IMR-90 (cell line): ENCODE data around the gene MYPN. TPM values are rescaled to one million over a fixed set of nuclear protein-coding genes. Genes with fewer than 3 reads are reported as not detected.
A peak's percentile ranks its signal among the peaks of the same experiment; 100 is the strongest.

Experiments
- ATAC-seq: fragments of 200-7000 bp; cut with Tn5 transposase; 2 replicates; pipeline ENCODE4 v1.9.1; 2020; ENCODE audit warnings: low read depth, mild to moderate bottlenecking, moderate library complexity
- BruUV-seq: library from RNA; stranded (reverse); fragments of 400-500 nt; replicated peaks from 2 replicates; lab custom pipeline; 2021; lab: Mats Ljungman, UMichigan
- CTCF ChIA-PET: fragments of 300-600 bp; formaldehyde crosslinking; extraction: SDS; loops from one replicate; lab custom pipeline; 2021; ENCODE audit warnings: antibody characterized with exemption; lab: Yijun Ruan, JAX
- POLR2A ChIA-PET: fragments of 300-600 bp; sonication (Branson Sonifier 250); formaldehyde crosslinking; loops from one replicate; lab custom pipeline; 2022; ENCODE audit warnings: antibody characterized with exemption; ENCODE audit not compliant: unreplicated experiment; lab: Charles Lee
- DNase-seq: peaks from one replicate; pipeline ENCODE4 v3.0.0; 2013
- H2AFZ ChIP-seq: replicated peaks from 2 replicates; pipeline ENCODE3; 2013; ENCODE audit warnings: low read length, mild to moderate bottlenecking; ENCODE audit not compliant: poor library complexity
- H2AK5ac ChIP-seq: 2 replicates; pipeline ENCODE4 v1.6.1; 2013; ENCODE audit warnings: low read depth, low read length, inconsistent platforms
- H2AK9ac ChIP-seq: replicated peaks from 2 replicates; pipeline ENCODE3; 2013; ENCODE audit warnings: mild to moderate bottlenecking, low read depth, low read length, moderate library complexity; ENCODE audit not compliant: poor library complexity
- H2BK120ac ChIP-seq: 2 replicates; pipeline ENCODE4 v1.6.1; 2013; ENCODE audit warnings: low read depth, low read length, inconsistent platforms
- H2BK15ac ChIP-seq: 3 replicates; pipeline ENCODE4 v1.6.1; 2013; ENCODE audit warnings: low read depth, low read length, inconsistent platforms
- H2BK20ac ChIP-seq: 2 replicates; pipeline ENCODE4 v1.6.1; 2013; ENCODE audit warnings: low read depth, mild to moderate bottlenecking, inconsistent platforms, low read length, moderate library complexity
- H2BK5ac ChIP-seq: 2 replicates; pipeline ENCODE4 v1.6.1; 2013; ENCODE audit warnings: mild to moderate bottlenecking, low read depth, low read length, inconsistent platforms; ENCODE audit not compliant: poor library complexity, severe bottlenecking
- H3K14ac ChIP-seq: replicated peaks from 2 replicates; pipeline ENCODE4 v1.6.1; 2013; ENCODE audit warnings: low read depth, low read length, inconsistent platforms
- H3K18ac ChIP-seq: 2 replicates; pipeline ENCODE4 v1.6.1; 2013; ENCODE audit warnings: low read depth, low read length, control low read depth
- H3K23ac ChIP-seq: 2 replicates; pipeline ENCODE4 v1.6.1; 2013; ENCODE audit warnings: low read depth, low read length, inconsistent platforms
- H3K27ac ChIP-seq: 2 replicates; pipeline ENCODE4 v1.5.1; 2013; ENCODE audit warnings: mild to moderate bottlenecking, control low read depth, low read length; ENCODE audit not compliant: insufficient read depth
- H3K27me3 ChIP-seq: 2 replicates; pipeline ENCODE4 v1.6.1; 2013; ENCODE audit warnings: low read length; ENCODE audit not compliant: control insufficient read depth, insufficient read depth
- H3K36me3 ChIP-seq: 2 replicates; pipeline ENCODE4 v1.6.1; 2013; ENCODE audit warnings: low read length, mixed read lengths; ENCODE audit not compliant: control insufficient read depth, insufficient read depth
- H3K4ac ChIP-seq: 2 replicates; pipeline ENCODE4 v1.6.1; 2013; ENCODE audit warnings: low read depth, low read length, inconsistent platforms
- H3K4me1 ChIP-seq: 2 replicates; pipeline ENCODE4 v1.6.1; 2013; ENCODE audit warnings: low read length, mixed read lengths; ENCODE audit not compliant: control insufficient read depth, insufficient read depth
- H3K4me2 ChIP-seq: 2 replicates; pipeline ENCODE4 v1.6.1; 2013; ENCODE audit warnings: low read depth, mild to moderate bottlenecking, control low read depth, low read length, moderate library complexity
- H3K4me3 ChIP-seq: 2 replicates; pipeline ENCODE4 v1.5.1; 2013; ENCODE audit warnings: low read depth, mild to moderate bottlenecking, control low read depth, low read length, moderate library complexity; ENCODE audit not compliant: insufficient read depth
- H3K56ac ChIP-seq: 2 replicates; pipeline ENCODE4 v1.6.1; 2013; ENCODE audit warnings: low read length, inconsistent platforms; ENCODE audit not compliant: insufficient read depth; ENCODE audit errors: extremely low read depth
- H3K79me1 ChIP-seq, 2 experiments: 2 replicates each; pipeline ENCODE4 v1.6.1; 2013; ENCODE audit warnings: low read length in 2 of 2, inconsistent platforms in 1 of 2, low read depth in 1 of 2
- H3K9ac ChIP-seq: 2 replicates; pipeline ENCODE4 v1.6.1; 2013; ENCODE audit warnings: low read depth, low read length, control low read depth
- H3K9me1 ChIP-seq: 2 replicates; pipeline ENCODE4 v1.6.1; 2013; ENCODE audit warnings: low read length, inconsistent platforms; ENCODE audit not compliant: insufficient read depth
- H3K9me3 ChIP-seq: 2 replicates; pipeline ENCODE4 v1.6.1; 2013; ENCODE audit warnings: low read length; ENCODE audit not compliant: control insufficient read depth, insufficient read depth
- H4K20me1 ChIP-seq: 2 replicates; pipeline ENCODE4 v1.6.1; 2013; ENCODE audit warnings: low read length, inconsistent platforms; ENCODE audit not compliant: insufficient read depth
- H4K5ac ChIP-seq: 2 replicates; pipeline ENCODE4 v1.6.1; 2013; ENCODE audit warnings: mild to moderate bottlenecking, low read depth, low read length, control low read depth
- H4K8ac ChIP-seq, 2 experiments: 2 replicates each; pipeline ENCODE4 v1.6.1; 2013; ENCODE audit warnings: low read depth in 2 of 2, low read length in 2 of 2, control low read depth in 1 of 2, inconsistent platforms in 1 of 2
- H4K91ac ChIP-seq: 2 replicates; pipeline ENCODE4 v1.6.1; 2013; ENCODE audit warnings: low read depth, low read length, inconsistent platforms; ENCODE audit not compliant: insufficient read depth
- BHLHE40 ChIP-seq: fragments of 150-350 bp; IDR thresholded peaks from 2 replicates; pipeline ENCODE4 v1.6.1; 2016; ENCODE audit warnings: mild to moderate bottlenecking, low read depth, low read length
- CEBPB ChIP-seq: IDR thresholded peaks from 2 replicates; pipeline ENCODE4 v1.6.1; 2012; ENCODE audit warnings: low read depth, low read length, improper control_type of control experiment
- CHD1 ChIP-seq: IDR thresholded peaks from 2 replicates; pipeline ENCODE4 v1.6.1; 2012; ENCODE audit warnings: low read depth, low read length, improper control_type of control experiment
- CTCF ChIP-seq: conservative IDR thresholded peaks from 2 replicates; pipeline ENCODE4 v1.5.1; 2012; ENCODE audit warnings: mild to moderate bottlenecking, low read depth, low read length, improper control_type of control experiment
- ELK1 ChIP-seq: fragments of 150-350 bp; IDR thresholded peaks from 2 replicates; pipeline ENCODE4 v1.6.1; 2016; ENCODE audit warnings: low read depth, mild to moderate bottlenecking, low read length, moderate library complexity, borderline replicate concordance
- FOS ChIP-seq: fragments of 150-350 bp; IDR thresholded peaks from 2 replicates; pipeline ENCODE4 v1.6.1; 2016; ENCODE audit warnings: low read depth, low read length
- MAZ ChIP-seq: IDR thresholded peaks from 2 replicates; pipeline ENCODE4 v1.6.1; 2012; ENCODE audit warnings: low read depth, mild to moderate bottlenecking, low read length, improper control_type of control experiment, moderate library complexity, borderline replicate concordance
- RAD21 ChIP-seq: IDR thresholded peaks from 2 replicates; pipeline ENCODE4 v1.6.1; 2012; ENCODE audit warnings: low read length, improper control_type of control experiment
- RCOR1 ChIP-seq: IDR thresholded peaks from 2 replicates; pipeline ENCODE4 v1.6.1; 2012; ENCODE audit warnings: mild to moderate bottlenecking, low read length, improper control_type of control experiment; ENCODE audit not compliant: insufficient replicate concordance
- RFX5 ChIP-seq: IDR thresholded peaks from 2 replicates; pipeline ENCODE4 v1.8.0; 2012; ENCODE audit warnings: low read depth, mild to moderate bottlenecking, low read length, moderate library complexity
- SMC3 ChIP-seq: fragments of 150-350 bp; IDR thresholded peaks from 2 replicates; pipeline ENCODE4 v1.6.1; 2016; ENCODE audit warnings: low read depth, mild to moderate bottlenecking, antibody characterized with exemption, low read length, moderate library complexity
- WGBS, 2 experiments: methylation state at CpG; one replicate each; pipeline versions ENCODE4 v1.1.5 to v1.1.7; 2013; ENCODE audit warnings: missing lambda C conversion rate in 2 of 2; ENCODE audit not compliant: insufficient read length in 1 of 2; ENCODE audit errors: extremely low coverage in 2 of 2; 5-methylcytosine and 5-hydroxymethylcytosine counted together
- dilution Hi-C: fragments of 300-500 bp; cut with HindIII; formaldehyde crosslinking; loops from one replicate; pipeline ENCODE4 v1.14.3; 2018; ENCODE audit warnings: low sequenced_read_pairs; ENCODE audit not compliant: unreplicated experiment
- in situ Hi-C: fragments of 300-500 bp; cut with MboI; formaldehyde crosslinking; loops from 3 replicates; pipeline ENCODE4 v1.14.3; 2019; ENCODE audit warnings: low sequenced_read_pairs, inconsistent platforms, mixed read lengths
- intact Hi-C: fragments of 100-400 bp; cut with micrococcal nuclease; formaldehyde crosslinking; loops from 2 replicates; pipeline ENCODE4 v1.10.0; 2022
- polyA plus RNA-seq, 3 experiments: library from polyadenylated mRNA; depleted of rRNA; stranded (reverse); fragments of >200 nt; gene quantifications; 2 replicates each; pipeline ENCODE4 v1.2.3, GENCODE V29; 2012; ENCODE audit warnings: low replicate concordance in 1 of 3
- total RNA-seq: library from RNA; depleted of rRNA; stranded (reverse); fragments of >200 nt; gene quantifications from 2 replicates; pipeline ENCODE4 v1.2.3, GENCODE V29; 2012

The MYPN gene
- total and polyA plus RNA-seq, 2 of the 4 experiments (the other 2 are of a cell fraction), result 7.8 to 13.1 TPM

- TF ChIP-seq MAZ (no peak), FOS (no peak)
These were observed 35.1 kb upstream of the MYPN start (continued) for GRCh38 chr10:68074031-68074774.

- peak within 1 kb of the TSS; percentile 98 for H3K9ac ChIP-seq
- peaks cover 4% of the 10 kb centered on the region for H3K4me1 ChIP-seq
- H3K79me1 ChIP-seq, result peaks cover 4 to 10% of the 10 kb centered on the region in 2 experiments; a peak in 3 of 4 replicates
- peak within 1 kb of the TSS; percentile 95 for H3K4me2 ChIP-seq
- H3K14ac ChIP-seq, result peak within 1 kb of the TSS; percentile 99
- H3K9me1 ChIP-seq, result no peaks in the 10 kb centered on the region
- H2AFZ ChIP-seq, result peak within 1 kb of the TSS; percentile 94
- 1% methylated on average over 22 of the region's 64 CpGs; no CpG with 5 or more reads in 1 of the 2 experiments for WGBS, 2 experiments
- H2BK120ac ChIP-seq, result peak within 1 kb of the TSS; percentile 87
- H4K91ac ChIP-seq, result peak within 1 kb of the TSS; percentile 95
- peak within 1 kb of the TSS; percentile 92 for H3K18ac ChIP-seq
- H2BK15ac ChIP-seq, result peak within 1 kb of the TSS; percentile 55; the same call in 1 of the 3 replicates
- peak within 1 kb of the TSS; percentile 99 for H4K5ac ChIP-seq
- no peaks in the 10 kb centered on the region for H3K27me3 ChIP-seq
- CTCF ChIA-PET, result interaction anchor here (1.2 kb wide), 1 partner anchor 138 kb away, joined by 5 read pairs; no protein-coding TSS in a partner anchor
- peak within 1 kb of the TSS; percentile 99 for H3K23ac ChIP-seq
- DNase-seq (peak; percentile 92), ATAC-seq (peak; percentile 94)
- peak within 1 kb of the TSS; percentile 77 for H2AK5ac ChIP-seq
- peak within 1 kb of the TSS; percentile 98 for H3K27ac ChIP-seq
- POLR2A ChIA-PET, result no interaction called here
- peak within 1 kb of the TSS; percentile 98 for H3K56ac ChIP-seq
- H3K36me3 ChIP-seq, result peaks cover 5% of the 10 kb centered on the region
- H2BK5ac ChIP-seq, result peak within 1 kb of the TSS; percentile 93
- no peaks in the 10 kb centered on the region for H3K9me3 ChIP-seq
- H2AK9ac ChIP-seq, result peak within 1 kb of the TSS; percentile 95
- in situ Hi-C loops (no loop called here), intact Hi-C loops (loop anchor here (2.0 to 10.0 kb wide), 4 partner anchors 82 to 260 kb away; partner anchors contain the start of genes HNRNPH3, PBLD and SIRT1), dilution Hi-C loops (no loop called here)
- H3K4ac ChIP-seq, result peak within 1 kb of the TSS; percentile 88
- peak within 1 kb of the TSS; percentile 78 for H2BK20ac ChIP-seq
- BruUV-seq, result no TSS peak
- peak within 1 kb of the TSS; percentile 96 to 99 for H4K8ac ChIP-seq
- H3K4me3 ChIP-seq, result peak within 1 kb of the TSS; percentile 92
- H4K20me1 ChIP-seq, result peaks cover 21% of the 10 kb centered on the region
- TF ChIP-seq RFX5, result no peak
- no peak for TF ChIP-seq RCOR1
- TF ChIP-seq RAD21, result no peak
- TF ChIP-seq CHD1, result no peak; the same call in none of the 2 replicates
- no peak for TF ChIP-seq SMC3
- no peak for TF ChIP-seq CEBPB
- no peak for TF ChIP-seq FOS
- TF ChIP-seq BHLHE40, result peak; percentile 71
- no peak for TF ChIP-seq ELK1
- TF ChIP-seq CTCF, result no peak
These were observed 34.3 kb upstream of the MYPN start, which contains the start of gene HERC4 for GRCh38 chr10:68074775-68075549. Gene HERC4 (minus strand): TSS chr10:68075283. CDS start chr10:68073108, 2,175 bp downstream.
